Stomach (tissue), 4 donors: ENCODE measurements around the gene LRP4.
"Not testable (repeated sequence)": the region's sequence is repeated elsewhere in the genome, so short reads cannot be mapped to it uniquely, and the experiment has no call there.

ENCODE experiments used
- EP300 ChIP-seq: sonication (generic); formaldehyde crosslinking; IDR thresholded peaks from one replicate; pipeline ENCODE4 v1.6.1; 2017; ENCODE audit warnings: antibody characterized with exemption
- POLR2A ChIP-seq, 4 donors: fragments of 450-650 bp; IDR thresholded peaks; one replicate each; pipeline ENCODE4 v1.6.1; 2016; ENCODE audit warnings: antibody characterized with exemption in 4 of 4, control low read depth in 2 of 4, mild to moderate bottlenecking in 1 of 4, moderate library complexity in 1 of 4
- POLR2AphosphoS5 ChIP-seq, 3 donors: sonication (generic); formaldehyde crosslinking; IDR thresholded peaks; one replicate each; pipeline ENCODE4 v1.6.1; 2016; ENCODE audit warnings: antibody characterized with exemption in 3 of 3
- TF ChIP-seq, protein P1 (sequence below), 7 experiments: fragments of 450-650 bp in 4 of 7; fragments of 200-600 bp in 3 of 7; sonication (generic) in 3 of 7; IDR thresholded peaks; one replicate each; pipeline ENCODE4 v1.5.1; 2016 to 2019; ENCODE audit warnings: antibody characterized with exemption in 7 of 7, control low read depth in 2 of 7, mild to moderate bottlenecking in 1 of 7

DNA sequence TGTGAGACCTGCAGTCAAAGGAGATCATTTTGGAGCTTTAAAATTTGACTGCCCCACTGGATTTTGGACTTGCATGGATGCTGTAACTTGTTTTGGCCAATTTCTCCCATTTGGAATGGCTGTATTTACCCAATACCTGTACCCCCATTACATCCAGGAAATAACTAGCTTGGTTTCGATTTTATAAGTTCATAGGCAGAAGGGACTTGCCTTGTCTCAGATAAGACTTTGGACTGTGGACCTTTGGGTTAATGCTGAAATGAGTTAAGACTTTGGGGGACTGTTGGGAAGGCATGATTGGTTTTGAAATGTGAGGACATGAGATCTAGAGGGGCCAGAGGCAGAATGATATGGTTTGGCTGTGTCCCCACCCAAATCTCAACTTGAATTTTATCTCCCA is 10.4 kb upstream of the LRP4 start:
- TF ChIP-seq, protein P1, sequence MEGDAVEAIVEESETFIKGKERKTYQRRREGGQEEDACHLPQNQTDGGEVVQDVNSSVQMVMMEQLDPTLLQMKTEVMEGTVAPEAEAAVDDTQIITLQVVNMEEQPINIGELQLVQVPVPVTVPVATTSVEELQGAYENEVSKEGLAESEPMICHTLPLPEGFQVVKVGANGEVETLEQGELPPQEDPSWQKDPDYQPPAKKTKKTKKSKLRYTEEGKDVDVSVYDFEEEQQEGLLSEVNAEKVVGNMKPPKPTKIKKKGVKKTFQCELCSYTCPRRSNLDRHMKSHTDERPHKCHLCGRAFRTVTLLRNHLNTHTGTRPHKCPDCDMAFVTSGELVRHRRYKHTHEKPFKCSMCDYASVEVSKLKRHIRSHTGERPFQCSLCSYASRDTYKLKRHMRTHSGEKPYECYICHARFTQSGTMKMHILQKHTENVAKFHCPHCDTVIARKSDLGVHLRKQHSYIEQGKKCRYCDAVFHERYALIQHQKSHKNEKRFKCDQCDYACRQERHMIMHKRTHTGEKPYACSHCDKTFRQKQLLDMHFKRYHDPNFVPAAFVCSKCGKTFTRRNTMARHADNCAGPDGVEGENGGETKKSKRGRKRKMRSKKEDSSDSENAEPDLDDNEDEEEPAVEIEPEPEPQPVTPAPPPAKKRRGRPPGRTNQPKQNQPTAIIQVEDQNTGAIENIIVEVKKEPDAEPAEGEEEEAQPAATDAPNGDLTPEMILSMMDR (IDR thresholded peaks at IDR 0.05): not testable (repeated sequence)
- TF ChIP-seq POLR2A (IDR thresholded peaks at IDR 0.05); EP300; POLR2AphosphoS5 (IDR thresholded peaks at IDR 0.05): not testable (repeated sequence)
